Stimulated activated CD8-positive, alpha-beta memory T cell treated with anti-CD3 and anti-CD28 coated beads, Interleukin-7, amount 100 ng/mL, for 4 hours (primary cell): ENCODE results near the gene STRIP1.
"Not testable (repeated sequence)": the region's sequence is repeated elsewhere in the genome, so short reads cannot be mapped to it uniquely, and the experiment has no call there.

Source experiments
- DNase-seq, 2 donors: peaks; one replicate each; pipeline ENCODE4 v3.0.0-alpha.2; 2020; ENCODE audit warnings: low read depth in 2 of 2

The STRIP1 gene

GRCh38 chr1:110068646-110069403 is 34.4 kb downstream of the STRIP1 start:
- no peak for DNase-seq

GRCh38 chr1:110069404-110070281 is 35.2 kb downstream of the STRIP1 start:
- DNase-seq, result no peak

GRCh38 chr1:110070282-110070669 is 35.9 kb downstream of the STRIP1 start:
- DNase-seq, result no peak

GRCh38 chr1:110070671-110071242 is 36.3 kb downstream of the STRIP1 start, which contains the start of gene ALX3:
ALX3 (minus strand) TSS chr1:110070672; CDS start chr1:110070612, 60 bp downstream.
- no peak for DNase-seq

- no peak for DNase-seq
Measured at GRCh38 chr1:110074166-110074565, 39.7 kb downstream of the STRIP1 start.

GRCh38 chr1:110076789-110077500 is 42.5 kb downstream of the STRIP1 start:
- DNase-seq, result no peak

- not testable (repeated sequence) for DNase-seq
Measured at GRCh38 chr1:110079995-110080394, 45.6 kb downstream of the STRIP1 start.

GRCh38 chr1:110081061-110081460 is 46.6 kb downstream of the STRIP1 start:
- DNase-seq, result no peak

- no peak for DNase-seq
Measured at GRCh38 chr1:110082477-110082876, 48.1 kb downstream of the STRIP1 start.

GRCh38 chr1:110083061-110083865 is 48.8 kb downstream of the STRIP1 start:
- DNase-seq, result no peak

- DNase-seq, result no peak
Measured at GRCh38 chr1:110083866-110084226, 49.4 kb downstream of the STRIP1 start.

- DNase-seq, result no peak
Measured at GRCh38 chr1:110084227-110085078, 50.0 kb downstream of the STRIP1 start.

- DNase-seq, result no peak
Measured at GRCh38 chr1:110085671-110086070, 51.2 kb downstream of the STRIP1 start.

GRCh38 chr1:110086961-110087360 is 52.5 kb downstream of the STRIP1 start:
- no peak for DNase-seq

- DNase-seq, result no peak
Measured at GRCh38 chr1:110087812-110088738, 53.7 kb downstream of the STRIP1 start.

- no peak for DNase-seq
Measured at GRCh38 chr1:110088739-110089316, 54.4 kb downstream of the STRIP1 start.

GRCh38 chr1:110089561-110090275 is 55.3 kb downstream of the STRIP1 start:
- DNase-seq, result no peak

GRCh38 chr1:110091381-110091780 is 57.0 kb downstream of the STRIP1 start:
- no peak for DNase-seq
